HG03060 (cell line): ENCODE data around the gene ANO2.
"Not testable (repeated sequence)": the region's sequence is repeated elsewhere in the genome, so short reads cannot be mapped to it uniquely, and the experiment has no call there.

ENCODE experiments used
- ATAC-seq: cut with Tn5 transposase; IDR thresholded peaks from one replicate; pipeline ENCODE4 v1.9.1; 2021; ENCODE audit warnings: low read depth, moderate number of reproducible peaks; ENCODE audit not compliant: unreplicated experiment

The ANO2 gene

GRCh38 chr12:5565933-5566599 lies 379.0 kb downstream of the ANO2 start:
- ATAC-seq = no peak

GRCh38 chr12:5562581-5562980 lies 382.5 kb downstream of the ANO2 start:
- no peak for ATAC-seq

DNA sequence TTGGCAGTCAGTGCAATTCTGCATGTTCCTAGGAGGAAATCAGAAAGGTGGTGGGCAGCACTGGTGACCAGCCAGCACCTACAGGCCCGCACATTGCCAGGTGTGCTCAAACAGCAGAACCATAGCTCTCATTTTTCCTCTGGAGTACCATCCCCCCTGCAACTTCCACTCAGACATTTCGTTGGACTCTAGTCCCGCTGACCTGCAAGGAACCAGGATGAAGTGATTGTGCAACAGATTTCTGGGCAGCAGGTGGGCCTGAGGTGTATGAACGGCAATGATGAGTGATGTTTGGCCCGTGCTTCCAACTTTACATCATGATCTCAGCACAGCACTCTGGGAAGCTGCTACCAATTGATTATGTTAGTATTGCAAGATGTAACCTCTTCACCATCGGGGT lies 383.2 kb downstream of the ANO2 start:
- ATAC-seq = no peak

- no peak for ATAC-seq
These were observed 384.0 kb downstream of the ANO2 start for GRCh38 chr12:5561057-5561456.

- no peak for ATAC-seq
These were observed 384.8 kb downstream of the ANO2 start for GRCh38 chr12:5560265-5560664.

DNA sequence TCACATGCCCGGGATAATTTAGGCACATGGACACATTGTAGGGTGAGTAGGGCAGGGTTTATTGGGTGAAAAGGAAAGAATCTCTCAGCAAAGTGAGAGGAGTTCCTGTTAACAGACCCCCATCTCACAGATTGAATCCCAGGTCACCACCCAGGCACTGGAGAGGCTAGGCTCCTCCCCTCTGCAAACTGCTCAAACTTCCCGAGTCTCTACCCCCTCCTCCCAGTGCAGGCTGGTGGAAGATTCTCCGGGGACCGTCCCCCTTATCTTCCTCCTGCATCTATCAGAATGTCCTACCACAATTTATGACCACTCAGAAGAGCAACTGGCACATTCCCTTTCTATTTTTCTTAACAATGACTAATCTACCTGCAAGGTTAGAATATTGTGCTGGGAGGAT lies 387.2 kb downstream of the ANO2 start:
- ATAC-seq = no peak

DNA sequence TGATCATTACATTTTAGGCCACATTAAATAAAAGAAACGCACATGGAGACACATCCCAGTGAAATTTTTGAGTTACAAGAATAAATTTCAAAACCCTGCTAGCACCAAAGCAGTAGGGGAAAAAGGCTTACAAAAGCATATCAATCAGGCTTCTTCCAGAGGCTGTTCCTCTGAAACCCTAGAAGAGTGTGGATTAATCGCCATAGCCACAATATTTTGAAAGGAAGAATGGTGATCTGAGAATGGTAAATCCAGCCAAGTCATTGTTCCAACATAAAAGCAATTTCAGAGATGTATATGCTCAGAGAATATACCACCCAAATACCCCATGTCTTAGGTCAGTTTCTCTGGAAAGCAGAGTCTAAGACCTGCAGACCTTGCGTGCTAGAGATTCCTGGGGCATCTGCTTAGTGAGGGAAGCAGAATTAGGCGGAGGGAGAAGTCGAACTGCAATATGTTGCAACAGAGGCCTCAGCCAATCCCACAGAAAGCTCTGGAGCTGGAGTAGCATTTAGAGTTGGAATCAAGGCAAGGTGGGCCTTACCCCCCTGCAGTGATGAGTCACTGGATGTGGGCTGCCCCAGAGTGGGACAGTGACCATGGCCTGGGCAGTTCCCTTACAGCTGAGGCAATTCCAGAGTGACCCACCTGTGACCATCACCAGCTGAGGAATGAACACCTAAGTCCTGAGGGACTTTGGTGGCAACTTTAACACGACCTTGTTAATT lies 387.9 kb downstream of the ANO2 start:
- no peak for ATAC-seq

DNA sequence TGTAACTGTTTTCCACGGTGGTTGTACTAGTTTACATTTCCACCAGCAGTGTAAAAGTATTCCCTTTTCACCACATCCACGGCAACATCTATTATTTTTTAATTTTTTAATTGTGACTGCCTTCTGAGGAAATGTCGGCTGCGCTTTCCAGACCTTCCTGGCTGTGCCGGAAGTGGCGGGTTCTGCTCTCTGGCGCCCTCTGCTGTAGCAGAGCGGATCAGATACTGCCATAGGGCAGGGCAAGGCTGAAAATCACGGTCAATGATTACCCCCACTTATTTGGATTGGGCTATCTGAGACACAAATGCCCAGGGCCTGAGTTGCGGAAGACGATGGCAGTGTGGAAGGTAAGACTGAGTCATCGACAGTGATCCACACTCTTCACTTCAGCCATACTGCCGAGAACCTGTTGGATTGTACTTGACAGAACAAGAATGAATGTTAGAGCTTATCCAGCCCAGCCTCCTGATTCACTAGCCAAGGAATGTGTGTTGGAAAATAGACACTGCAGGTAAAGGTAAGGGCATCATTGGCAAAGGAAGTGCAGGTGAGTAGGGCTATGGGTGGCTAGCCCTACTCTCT lies 388.9 kb downstream of the ANO2 start:
- no peak for ATAC-seq

GRCh38 chr12:5554711-5555110 lies 390.3 kb downstream of the ANO2 start:
- no peak for ATAC-seq

- ATAC-seq = no peak
These were observed 396.0 kb downstream of the ANO2 start for GRCh38 chr12:5549011-5549410.

- ATAC-seq = no peak
These were observed 396.7 kb downstream of the ANO2 start for GRCh38 chr12:5548152-5548943.

- no peak for ATAC-seq
These were observed 398.4 kb downstream of the ANO2 start for GRCh38 chr12:5546616-5547015.

DNA sequence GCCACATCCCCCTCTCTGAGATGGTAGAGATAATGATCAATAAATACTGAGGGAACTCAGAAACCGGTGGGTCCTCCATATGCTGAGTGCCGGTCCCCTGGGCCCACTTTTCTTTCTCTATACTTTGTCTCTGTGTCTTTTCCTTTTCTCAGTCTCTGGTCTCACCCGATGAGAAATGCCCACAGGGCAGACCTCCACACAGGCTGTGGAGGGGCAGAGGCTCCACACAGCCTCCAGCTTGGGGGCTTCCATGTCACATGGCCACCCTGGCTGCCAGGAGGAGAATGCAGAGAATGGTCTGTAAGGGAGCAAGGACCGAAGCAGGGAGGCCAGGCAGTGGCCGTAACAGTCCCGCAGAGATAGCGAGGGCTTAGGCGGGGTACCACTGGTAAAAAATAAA lies 407.3 kb downstream of the ANO2 start:
- no peak for ATAC-seq

DNA sequence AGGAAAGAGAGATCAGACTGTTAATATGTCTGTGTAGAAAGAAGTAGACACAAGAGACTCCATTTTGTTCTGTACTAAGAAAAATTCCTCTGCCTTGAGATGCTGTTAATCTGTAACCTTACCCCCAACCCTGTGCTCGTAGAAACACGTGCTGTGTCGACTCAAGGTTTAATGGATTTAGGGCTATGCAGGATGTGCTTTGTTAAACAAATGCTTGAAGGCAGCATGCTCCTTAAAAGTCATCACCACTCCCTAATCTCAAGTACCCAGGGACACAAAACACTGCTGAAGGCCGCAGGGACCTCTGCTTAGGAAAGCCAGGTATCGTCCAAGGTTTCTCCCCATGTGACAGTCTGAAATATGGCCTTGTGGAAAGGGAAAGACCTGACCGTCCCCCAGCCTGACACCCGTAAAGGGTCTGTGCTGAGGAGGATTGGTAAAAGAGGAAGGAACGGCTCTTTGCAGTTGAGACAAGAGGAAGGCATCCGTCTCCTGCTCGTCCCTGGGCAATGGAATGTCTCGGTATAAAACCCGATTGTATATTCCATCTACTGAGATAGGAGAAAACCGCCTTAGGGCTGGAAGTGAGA lies 407.9 kb downstream of the ANO2 start:
- not testable (repeated sequence) for ATAC-seq

GRCh38 chr12:5535541-5535940 lies 409.5 kb downstream of the ANO2 start:
- ATAC-seq = no peak

DNA sequence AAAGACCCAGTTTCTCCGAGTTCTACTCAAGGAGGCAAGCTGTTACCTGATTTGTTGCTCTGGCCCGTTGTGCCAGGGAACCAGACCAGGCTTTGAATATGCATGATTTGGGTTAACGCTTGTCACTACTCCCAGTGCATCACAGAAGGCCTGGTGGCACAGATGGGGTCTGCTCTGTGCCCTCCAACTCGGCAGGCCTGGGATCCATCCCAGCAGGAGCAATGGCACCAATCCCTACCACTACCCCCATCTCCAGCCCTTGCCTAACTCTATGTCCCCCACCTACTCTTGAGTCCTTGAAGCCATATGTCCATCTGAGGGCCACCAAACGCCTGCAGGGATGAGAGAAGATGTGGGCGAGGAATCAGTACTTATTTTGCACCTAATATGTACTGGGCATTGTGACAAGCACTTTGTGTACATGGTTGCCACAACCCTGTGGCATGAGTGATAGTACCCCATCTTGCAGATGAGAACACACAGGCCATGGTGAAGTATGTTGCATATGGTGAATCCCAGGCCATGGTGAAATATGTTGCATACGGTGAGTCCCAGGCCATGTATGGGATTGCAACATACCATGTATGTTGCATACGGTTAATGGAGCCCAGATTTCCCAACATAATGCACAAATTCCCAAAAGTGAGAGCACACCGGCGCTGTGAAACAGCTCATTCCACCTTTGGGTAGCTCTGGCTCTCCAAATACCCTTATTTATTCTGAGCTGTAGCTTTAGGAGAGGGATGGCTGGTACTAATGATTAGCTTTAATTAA lies 410.4 kb downstream of the ANO2 start:
- no peak for ATAC-seq

- ATAC-seq = no peak
These were observed 411.7 kb downstream of the ANO2 start for GRCh38 chr12:5533368-5533767.

DNA sequence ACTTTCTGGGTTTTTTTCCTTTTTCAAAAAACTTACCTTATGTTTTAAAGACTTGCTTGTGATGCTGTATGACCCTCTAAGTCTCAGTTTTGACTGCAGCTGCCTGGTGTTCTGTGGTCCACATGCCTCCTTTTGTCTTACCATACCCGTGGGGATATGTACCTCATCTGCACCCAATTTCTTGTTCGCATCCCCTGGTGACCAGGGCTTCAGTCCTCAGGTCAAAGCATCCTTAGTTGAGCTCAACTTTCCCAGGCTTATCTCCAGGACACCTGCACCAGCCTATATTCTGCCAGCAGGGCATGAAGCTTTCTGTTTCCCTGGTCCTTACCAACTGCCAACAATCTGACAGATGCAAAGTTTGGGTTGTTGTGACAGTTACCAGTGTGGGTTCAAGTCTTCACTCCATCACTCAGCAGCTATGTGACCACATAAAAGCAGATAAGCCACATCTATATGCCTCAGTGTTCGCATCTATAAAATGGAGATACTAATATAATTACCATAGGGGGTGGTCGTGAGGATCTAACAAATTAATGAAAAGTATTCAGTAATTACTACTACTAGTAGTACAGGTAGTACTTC lies 419.2 kb downstream of the ANO2 start:
- no peak for ATAC-seq

GRCh38 chr12:5524769-5525436 lies 420.2 kb downstream of the ANO2 start:
- no peak for ATAC-seq
